CD8-positive, alpha-beta memory T cell (primary cell): Measurements from ENCODE around the gene ZNF793. TPM values are rescaled to one million over a fixed set of nuclear protein-coding genes. Genes with fewer than 3 reads are reported as not detected.

ENCODE experiments used
- CTCF ChIA-PET: fragments of 350-600 bp; sonication (Branson Sonifier 250); formaldehyde crosslinking; loops from one replicate; lab custom pipeline; 2021; ENCODE audit warnings: antibody characterized with exemption; lab: Charles Lee
- POLR2A ChIA-PET: fragments of 350-600 bp; sonication (Branson Sonifier 250); formaldehyde crosslinking; loops from one replicate; lab custom pipeline; 2021; ENCODE audit warnings: antibody characterized with exemption; lab: Charles Lee
- DNase-seq, 5 donors: peaks; one replicate each; pipeline versions ENCODE4 v3.0.0 to v3.0.0-alpha.2; 2020 to 2022; ENCODE audit warnings: mixed read lengths in 1 of 5
- H3K27ac ChIP-seq: one replicate; pipeline ENCODE4 v1.7.0; 2013; ENCODE audit warnings: low read depth, mild to moderate bottlenecking, low read length, moderate library complexity
- H3K27me3 ChIP-seq: 2 replicates; pipeline ENCODE4 v1.7.0; 2013; ENCODE audit warnings: low read length, mild to moderate bottlenecking; ENCODE audit not compliant: insufficient read depth, poor library complexity, severe bottlenecking
- H3K36me3 ChIP-seq: 2 replicates; pipeline ENCODE4 v1.7.0; 2013; ENCODE audit warnings: mild to moderate bottlenecking, low read length, moderate library complexity; ENCODE audit not compliant: insufficient read depth
- H3K4me1 ChIP-seq: 2 replicates; pipeline ENCODE4 v1.7.0; 2013; ENCODE audit warnings: mild to moderate bottlenecking, low read length, moderate library complexity; ENCODE audit not compliant: insufficient read depth
- H3K4me3 ChIP-seq: 2 replicates; pipeline ENCODE4 v1.7.0; 2013; ENCODE audit warnings: mild to moderate bottlenecking, low read length
- H3K9me3 ChIP-seq: 2 replicates; pipeline ENCODE4 v1.7.0; 2013; ENCODE audit warnings: mild to moderate bottlenecking, low read length
- H3K27ac Mint-ChIP-seq, 8 donors: one replicate each; pipeline ENCODE4 v1.8.0; 2020 to 2021; ENCODE audit warnings: mixed read lengths in 8 of 8, mild to moderate bottlenecking in 6 of 8, inconsistent platforms in 3 of 8, moderate library complexity in 3 of 8
- H3K27me3 Mint-ChIP-seq, 2 donors: one replicate each; pipeline ENCODE4 v1.8.0; 2020 to 2021; ENCODE audit warnings: mixed read lengths in 2 of 2, mild to moderate bottlenecking in 1 of 2, moderate library complexity in 1 of 2
- H3K36me3 Mint-ChIP-seq, 3 donors: one replicate each; pipeline ENCODE4 v1.8.0; 2020 to 2021; ENCODE audit warnings: mixed read lengths in 3 of 3, inconsistent platforms in 1 of 3, mild to moderate bottlenecking in 1 of 3
- H3K4me1 Mint-ChIP-seq, 3 donors: one replicate each; pipeline ENCODE4 v1.8.0; 2020 to 2021; ENCODE audit warnings: mixed read lengths in 3 of 3, inconsistent platforms in 1 of 3, mild to moderate bottlenecking in 1 of 3
- H3K4me3 Mint-ChIP-seq, 7 donors: one replicate each; pipeline ENCODE4 v1.8.0; 2020 to 2021; ENCODE audit warnings: mixed read lengths in 7 of 7, mild to moderate bottlenecking in 6 of 7, moderate library complexity in 4 of 7, inconsistent platforms in 2 of 7
- H3K9me3 Mint-ChIP-seq, 5 donors: one replicate each; pipeline ENCODE4 v1.8.0; 2020 to 2022; ENCODE audit warnings: mixed read lengths in 5 of 5, mild to moderate bottlenecking in 3 of 5, moderate library complexity in 2 of 5, inconsistent platforms in 1 of 5
- polyA plus RNA-seq: library from polyadenylated mRNA; unstranded; fragments of 300-500 nt; fragmentation: Illumina TruSeq; gene quantifications from one replicate; pipeline ENCODE4 v1.2.3, GENCODE V29; 2021
- total RNA-seq, 2 experiments: library from RNA; stranded (reverse); gene quantifications; one replicate each; pipeline ENCODE4 v1.2.3, GENCODE V29; 2021

ZNF793 gene
- total and polyA plus RNA-seq, 3 experiments from 2014 or later = 1.1 to 4.1 (median 3.9) TPM

GRCh38 chr19:37519890-37520289 is 13.2 kb downstream of the ZNF793 start:
- H3K4me3 ChIP-seq = no peak overlapping the region
- Mint-ChIP-seq H3K4me1 (no peaks in the 10 kb centered on the region), H3K4me3 (no peak overlapping the region), H3K9me3 (peaks cover 30 to 74% (median 57%) of the 10 kb centered on the region in 5 donors), H3K36me3 (peaks cover 31 to 74% (median 74%) of the 10 kb centered on the region in 3 donors), H3K27me3 (no peaks in the 10 kb centered on the region), H3K27ac (no peak overlapping the region)
- H3K4me1 ChIP-seq = no peaks in the 10 kb centered on the region
- peaks cover 15% of the 10 kb centered on the region for H3K36me3 ChIP-seq
- H3K9me3 ChIP-seq = peaks cover 6% of the 10 kb centered on the region
- CTCF ChIA-PET = no interaction called here
- no peak for DNase-seq
- no peaks in the 10 kb centered on the region for H3K27me3 ChIP-seq
- POLR2A ChIA-PET = no interaction called here
- H3K27ac ChIP-seq = no peak overlapping the region

GRCh38 chr19:37537391-37537947 is 30.7 kb downstream of the ZNF793 start:
- Histone ChIP-seq H3K36me3 (peaks cover 19% of the 10 kb centered on the region), H3K27ac (no peak overlapping the region), H3K4me3 (no peak overlapping the region), H3K27me3 (no peaks in the 10 kb centered on the region), H3K4me1 (no peaks in the 10 kb centered on the region), H3K9me3 (peaks cover 19% of the 10 kb centered on the region)
- Mint-ChIP-seq H3K9me3 (peaks cover 26 to 85% (median 82%) of the 10 kb centered on the region in 5 donors), H3K36me3 (peaks cover 34 to 57% (median 54%) of the 10 kb centered on the region in 3 donors), H3K27me3 (peaks cover 0 to 2% of the 10 kb centered on the region in 2 donors), H3K4me1 (no peaks in the 10 kb centered on the region), H3K27ac (no peak overlapping the region), H3K4me3 (no peak overlapping the region)
- ChIA-PET CTCF (no interaction called here), POLR2A (no interaction called here)
- DNase-seq = no peak

- H3K4me1 ChIP-seq = no peaks in the 10 kb centered on the region
- Mint-ChIP-seq H3K27ac (peak overlapping the region in 6 of 8 donors; percentile 50 to 92 (median 88)), H3K27me3 (no peaks in the 10 kb centered on the region), H3K9me3 (peaks cover 36 to 86% (median 83%) of the 10 kb centered on the region in 5 donors), H3K36me3 (peaks cover 11 to 47% (median 34%) of the 10 kb centered on the region in 3 donors), H3K4me1 (peaks cover 5 to 11% (median 5%) of the 10 kb centered on the region in 3 donors), H3K4me3 (peak overlapping the region; percentile 61 to 93 (median 88))
- CTCF ChIA-PET = no interaction called here
- H3K36me3 ChIP-seq = no peaks in the 10 kb centered on the region
- H3K27me3 ChIP-seq = no peaks in the 10 kb centered on the region
- H3K4me3 ChIP-seq = peak overlapping the region; percentile 54
- DNase-seq = peak; percentile 32 to 75 (median 44)
- H3K9me3 ChIP-seq = peaks cover 61% of the 10 kb centered on the region
- H3K27ac ChIP-seq = peak overlapping the region; percentile 57
- POLR2A ChIA-PET = interaction anchor here (0.7 kb wide), 1 partner anchor 12 kb away, joined by 9 read pairs; no protein-coding TSS in a partner anchor
These were observed 44.6 kb downstream of the ZNF793 start for GRCh38 chr19:37551129-37551993.

- Mint-ChIP-seq H3K36me3 (peaks cover 33 to 81% (median 71%) of the 10 kb centered on the region in 3 donors), H3K4me1 (no peaks in the 10 kb centered on the region), H3K9me3 (peaks cover 48 to 95% (median 83%) of the 10 kb centered on the region in 5 donors), H3K27ac (no peak overlapping the region), H3K27me3 (no peaks in the 10 kb centered on the region), H3K4me3 (no peak overlapping the region)
- Histone ChIP-seq H3K27me3 (no peaks in the 10 kb centered on the region), H3K4me3 (no peak overlapping the region), H3K36me3 (peaks cover 29% of the 10 kb centered on the region), H3K4me1 (no peaks in the 10 kb centered on the region), H3K27ac (no peak overlapping the region), H3K9me3 (peaks cover 74% of the 10 kb centered on the region)
- ChIA-PET POLR2A (no interaction called here), CTCF (no interaction called here)
- DNase-seq = no peak
These were observed 56.8 kb downstream of the ZNF793 start for GRCh38 chr19:37563518-37563917.

GRCh38 chr19:37564624-37565369 is 58.1 kb downstream of the ZNF793 start:
- Histone ChIP-seq H3K27me3 (no peaks in the 10 kb centered on the region), H3K9me3 (peaks cover 81% of the 10 kb centered on the region), H3K27ac (no peak overlapping the region), H3K4me3 (peak overlapping the region; percentile 22), H3K4me1 (no peaks in the 10 kb centered on the region), H3K36me3 (peaks cover 31% of the 10 kb centered on the region)
- CTCF ChIA-PET = no interaction called here
- POLR2A ChIA-PET = no interaction called here
- no peak for DNase-seq
- H3K4me3 Mint-ChIP-seq = no peak overlapping the region
- no peaks in the 10 kb centered on the region for H3K4me1 Mint-ChIP-seq
- peaks cover 37 to 94% (median 84%) of the 10 kb centered on the region in 5 donors for H3K9me3 Mint-ChIP-seq
- H3K27ac Mint-ChIP-seq = no peak overlapping the region
- H3K27me3 Mint-ChIP-seq = no peaks in the 10 kb centered on the region
- H3K36me3 Mint-ChIP-seq = peaks cover 41 to 82% (median 72%) of the 10 kb centered on the region in 3 donors

GRCh38 chr19:37565370-37565669 is 58.6 kb downstream of the ZNF793 start:
- H3K27me3 ChIP-seq = no peaks in the 10 kb centered on the region
- ChIA-PET POLR2A (no interaction called here), CTCF (no interaction called here)
- H3K27me3 Mint-ChIP-seq = no peaks in the 10 kb centered on the region
- H3K9me3 Mint-ChIP-seq = peaks cover 34 to 96% (median 87%) of the 10 kb centered on the region in 5 donors
- H3K27ac ChIP-seq = no peak overlapping the region
- H3K4me1 ChIP-seq = no peaks in the 10 kb centered on the region
- H3K4me3 Mint-ChIP-seq = no peak overlapping the region
- peak overlapping the region; percentile 22 for H3K4me3 ChIP-seq
- H3K36me3 Mint-ChIP-seq = peaks cover 44 to 86% (median 75%) of the 10 kb centered on the region in 3 donors
- peaks cover 86% of the 10 kb centered on the region for H3K9me3 ChIP-seq
- H3K36me3 ChIP-seq = peaks cover 36% of the 10 kb centered on the region
- H3K27ac Mint-ChIP-seq = no peak overlapping the region
- H3K4me1 Mint-ChIP-seq = no peaks in the 10 kb centered on the region
- DNase-seq = peak in 1 of 5 donors; percentile 3

- ChIA-PET POLR2A (no interaction called here), CTCF (no interaction called here)
- H3K36me3 Mint-ChIP-seq = peaks cover 50 to 67% (median 54%) of the 10 kb centered on the region in 3 donors
- no peaks in the 10 kb centered on the region for H3K27me3 ChIP-seq
- H3K36me3 ChIP-seq = peaks cover 11% of the 10 kb centered on the region
- no peak overlapping the region for H3K4me3 Mint-ChIP-seq
- H3K9me3 ChIP-seq = peaks cover 47% of the 10 kb centered on the region
- H3K4me1 ChIP-seq = no peaks in the 10 kb centered on the region
- H3K9me3 Mint-ChIP-seq = peaks cover 5 to 49% (median 43%) of the 10 kb centered on the region in 5 donors
- no peak overlapping the region for H3K27ac ChIP-seq
- no peak overlapping the region for H3K27ac Mint-ChIP-seq
- no peaks in the 10 kb centered on the region for H3K4me1 Mint-ChIP-seq
- no peaks in the 10 kb centered on the region for H3K27me3 Mint-ChIP-seq
- H3K4me3 ChIP-seq = no peak overlapping the region
- no peak for DNase-seq
These were observed 65.5 kb downstream of the ZNF793 start for GRCh38 chr19:37572203-37572602.
